ENCODE results near the gene PPARA. TPM values are rescaled to one million over a fixed set of nuclear protein-coding genes. Genes with fewer than 3 reads are reported as not detected.

Gene PPARA
- total RNA-seq, 2 experiments from 2014 or later: 3.3 to 10.5 TPM

DNA sequence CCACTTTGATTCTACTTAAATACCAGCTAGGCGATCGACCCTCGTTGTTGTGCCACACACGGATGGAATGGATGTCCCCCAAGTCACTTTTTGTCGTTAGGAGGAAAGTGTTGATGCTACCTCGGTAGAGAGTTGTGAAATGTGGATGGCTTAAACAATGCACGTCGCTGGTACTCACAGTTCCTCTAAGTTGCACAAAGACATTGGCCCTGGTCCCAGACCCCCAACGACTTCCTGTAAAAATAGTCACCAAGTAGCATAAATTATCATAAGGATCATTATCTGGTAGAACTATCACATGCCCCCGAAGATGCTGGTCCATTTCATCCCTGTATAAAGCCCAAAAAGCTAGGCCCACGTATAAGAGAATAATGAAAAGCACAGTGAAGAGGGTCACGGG is 109.0 kb downstream of the PPARA start:
- Histone ChIP-seq H3K4me2 (ENCODE audit: low read length) (no peak overlapping the region), H3K36me3 (ENCODE audit: insufficient read depth, low read length) (no peaks in the 10 kb centered on the region), H3K4me1 (ENCODE audit: insufficient read depth, low read length, poor library complexity, severe bottlenecking) (no peaks in the 10 kb centered on the region), H3K79me2 (ENCODE audit: insufficient read depth, low read depth, low read length) (no peaks in the 10 kb centered on the region), H2AFZ (ENCODE audit: low read length) (no peak overlapping the region), H3K9me2 (ENCODE audit: insufficient read depth, low read length) (no peaks in the 10 kb centered on the region), H4K20me1 (ENCODE audit: insufficient read depth, low read length) (no peaks in the 10 kb centered on the region), H3K9me3 (ENCODE audit: low read length) (no peaks in the 10 kb centered on the region), H3K27ac (ENCODE audit: low read depth, low read length, poor library complexity, severe bottlenecking) (no peak overlapping the region), H3K4me3 (ENCODE audit: low read depth, low read length, poor library complexity, severe bottlenecking) (no peak overlapping the region)
- DNase-seq (ENCODE audit: low spot score): no peak
- ChIA-PET POLR2A (interaction anchor here (1.1 kb wide), 1 partner anchor 17 kb away, joined by 3 read pairs; no protein-coding TSS in a partner anchor), CTCF (ENCODE audit: unreplicated experiment) (no interaction called here)
- TF ChIP-seq CTCF (conservative IDR thresholded peaks at IDR 0.05; ENCODE audit: low read length) (no peak), EZH2phosphoT487 (IDR thresholded peaks at IDR 0.05; ENCODE audit: borderline replicate concordance, low read depth, low read length) (no peak)
- no TSS peak for BruUV-seq (replicated peaks)
- intact Hi-C loops (cut with micrococcal nuclease; ENCODE audit: unreplicated experiment): no loop called here

GRCh38 chr22:46260038-46260437 is 109.7 kb downstream of the PPARA start:
- Histone ChIP-seq H3K27ac (ENCODE audit: low read depth, low read length, poor library complexity, severe bottlenecking) (no peak overlapping the region), H3K4me1 (ENCODE audit: insufficient read depth, low read length, poor library complexity, severe bottlenecking) (no peaks in the 10 kb centered on the region), H3K4me2 (ENCODE audit: low read length) (no peak overlapping the region), H3K36me3 (ENCODE audit: insufficient read depth, low read length) (no peaks in the 10 kb centered on the region), H3K79me2 (ENCODE audit: insufficient read depth, low read depth, low read length) (no peaks in the 10 kb centered on the region), H3K9me3 (ENCODE audit: low read length) (no peaks in the 10 kb centered on the region), H4K20me1 (ENCODE audit: insufficient read depth, low read length) (no peaks in the 10 kb centered on the region), H3K9me2 (ENCODE audit: insufficient read depth, low read length) (no peaks in the 10 kb centered on the region), H3K4me3 (ENCODE audit: low read depth, low read length, poor library complexity, severe bottlenecking) (no peak overlapping the region), H2AFZ (ENCODE audit: low read length) (no peak overlapping the region)
- ChIA-PET POLR2A (interaction anchor here (1.1 kb wide), 1 partner anchor 16 kb away, joined by 3 read pairs; no protein-coding TSS in a partner anchor), CTCF (ENCODE audit: unreplicated experiment) (no interaction called here)
- intact Hi-C loops (cut with micrococcal nuclease; ENCODE audit: unreplicated experiment): no loop called here
- no peak for DNase-seq (ENCODE audit: low spot score)
- TF ChIP-seq CTCF (conservative IDR thresholded peaks at IDR 0.05; ENCODE audit: low read length): no peak
- TF ChIP-seq EZH2phosphoT487 (IDR thresholded peaks at IDR 0.05; ENCODE audit: borderline replicate concordance, low read depth, low read length): no peak
- BruUV-seq (replicated peaks): no TSS peak

DNA sequence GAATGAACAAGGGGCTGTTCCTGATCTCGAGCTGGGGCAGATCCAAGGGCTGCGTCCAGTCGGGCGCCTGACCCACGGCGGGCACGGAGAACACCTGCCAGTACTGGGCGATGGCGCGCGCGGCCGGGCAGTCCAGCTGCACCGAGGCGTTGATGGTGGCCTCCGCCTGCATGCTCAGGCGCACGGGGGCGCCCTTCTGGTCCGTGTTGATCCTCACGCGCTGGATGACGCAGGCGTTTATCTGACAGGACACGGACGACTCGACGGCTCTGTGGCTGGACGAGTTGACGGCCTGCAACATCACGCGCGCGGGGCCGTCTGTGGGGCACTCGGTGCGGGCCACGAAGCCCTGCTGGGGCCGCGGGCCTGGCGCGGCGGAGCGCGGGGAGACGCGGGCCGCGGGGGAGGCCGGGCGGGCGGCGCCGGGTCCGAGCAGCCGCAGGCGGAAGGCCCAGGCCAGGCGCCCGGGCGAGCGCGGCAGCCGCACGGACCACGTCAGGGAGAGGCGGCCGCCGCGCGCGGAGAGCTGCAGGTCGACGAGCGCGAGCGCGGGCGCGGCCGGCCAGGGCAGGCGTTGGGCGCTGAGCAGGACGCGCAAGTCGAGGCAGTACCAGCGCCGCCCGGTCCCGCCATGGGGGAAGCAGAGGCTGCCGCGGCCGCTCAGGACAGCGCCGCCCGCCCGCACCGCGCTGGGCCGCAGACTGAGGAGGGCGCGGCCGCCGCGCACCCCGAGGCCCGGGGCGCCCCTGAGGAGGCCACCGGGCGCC is 112.3 kb downstream of the PPARA start:
- Histone ChIP-seq H3K4me2 (ENCODE audit: low read length) (no peak overlapping the region), H2AFZ (ENCODE audit: low read length) (no peak overlapping the region), H3K79me2 (ENCODE audit: insufficient read depth, low read depth, low read length) (no peaks in the 10 kb centered on the region), H3K9me2 (ENCODE audit: insufficient read depth, low read length) (no peaks in the 10 kb centered on the region), H4K20me1 (ENCODE audit: insufficient read depth, low read length) (no peaks in the 10 kb centered on the region), H3K9me3 (ENCODE audit: low read length) (peaks cover 5% of the 10 kb centered on the region; the same call in 1 of the 2 replicates), H3K4me1 (ENCODE audit: insufficient read depth, low read length, poor library complexity, severe bottlenecking) (no peaks in the 10 kb centered on the region), H3K36me3 (ENCODE audit: insufficient read depth, low read length) (no peaks in the 10 kb centered on the region), H3K4me3 (ENCODE audit: low read depth, low read length, poor library complexity, severe bottlenecking) (no peak overlapping the region), H3K27ac (ENCODE audit: low read depth, low read length, poor library complexity, severe bottlenecking) (no peak overlapping the region)
- intact Hi-C loops (cut with micrococcal nuclease; ENCODE audit: unreplicated experiment): no loop called here
- ChIA-PET CTCF (ENCODE audit: unreplicated experiment) (no interaction called here), POLR2A (no interaction called here)
- BruUV-seq (replicated peaks): no TSS peak
- no peak for TF ChIP-seq CTCF (conservative IDR thresholded peaks at IDR 0.05; ENCODE audit: low read length)
- no peak for TF ChIP-seq EZH2phosphoT487 (IDR thresholded peaks at IDR 0.05; ENCODE audit: borderline replicate concordance, low read depth, low read length)
- DNase-seq (ENCODE audit: low spot score): no peak
